GM23248 (cell line): Measurements from ENCODE around the gene HIPK3. TPM values are rescaled to one million over a fixed set of nuclear protein-coding genes. Genes with fewer than 3 reads are reported as not detected.

Experiments
- DNase-seq: peaks from one replicate; pipeline ENCODE4 v3.0.0-alpha.2; 2015
- H2AFZ ChIP-seq: fragments of 200-600 bp; sonication (generic); 2 replicates; pipeline ENCODE4 v1.6.1; 2016; ENCODE audit warnings: antibody characterized with exemption
- H3F3A ChIP-seq: fragments of 200-600 bp; sonication (generic); 2 replicates; pipeline ENCODE4 v1.6.1; 2016; ENCODE audit warnings: mild to moderate bottlenecking, antibody characterized with exemption, mixed run types; ENCODE audit not compliant: insufficient read depth
- H3K27ac ChIP-seq: fragments of 200-600 bp; sonication (generic); 2 replicates; pipeline ENCODE4 v1.5.1; 2016; ENCODE audit warnings: mild to moderate bottlenecking
- H3K27me3 ChIP-seq: fragments of 200-600 bp; sonication (generic); replicated peaks from 2 replicates; pipeline ENCODE4 v1.6.1; 2016; ENCODE audit warnings: mild to moderate bottlenecking; ENCODE audit not compliant: insufficient read depth
- H3K36me3 ChIP-seq: fragments of 200-600 bp; sonication (generic); 2 replicates; pipeline ENCODE4 v1.6.1; 2016; ENCODE audit warnings: low read depth, mild to moderate bottlenecking
- H3K4me1 ChIP-seq: fragments of 200-600 bp; sonication (generic); 2 replicates; pipeline ENCODE4 v1.6.1; 2016; ENCODE audit warnings: mild to moderate bottlenecking; ENCODE audit not compliant: insufficient read depth
- H3K4me2 ChIP-seq: fragments of 200-600 bp; sonication (generic); one replicate; pipeline ENCODE4 v1.6.1; 2016; ENCODE audit warnings: mild to moderate bottlenecking; ENCODE audit not compliant: unreplicated experiment
- H3K4me3 ChIP-seq: fragments of 200-600 bp; sonication (generic); 2 replicates; pipeline ENCODE4 v1.5.1; 2016; ENCODE audit warnings: mild to moderate bottlenecking
- H3K79me2 ChIP-seq: fragments of 200-600 bp; sonication (generic); 2 replicates; pipeline ENCODE4 v1.6.1; 2016; ENCODE audit warnings: mild to moderate bottlenecking; ENCODE audit not compliant: insufficient read depth
- H3K9ac ChIP-seq: fragments of 200-600 bp; sonication (generic); 2 replicates; pipeline ENCODE4 v1.6.1; 2016; ENCODE audit warnings: mild to moderate bottlenecking
- H3K9me2 ChIP-seq: fragments of 200-600 bp; sonication (generic); 2 replicates; pipeline ENCODE4 v1.6.1; 2016; ENCODE audit warnings: mixed run types, mild to moderate bottlenecking, moderate library complexity; ENCODE audit not compliant: insufficient read depth
- H3K9me3 ChIP-seq: fragments of 200-600 bp; sonication (generic); one replicate; pipeline ENCODE4 v1.6.1; 2017; ENCODE audit warnings: low read depth
- H4K20me1 ChIP-seq: fragments of 200-600 bp; sonication (generic); 2 replicates; pipeline ENCODE4 v1.6.0; 2016; ENCODE audit not compliant: insufficient read depth
- EZH2 ChIP-seq: fragments of 200-600 bp; sonication (generic); IDR thresholded peaks from 2 replicates; pipeline ENCODE4 v1.6.1; 2018; ENCODE audit warnings: antibody characterized with exemption, mild to moderate bottlenecking; ENCODE audit not compliant: insufficient read depth, poor library complexity, severe bottlenecking
- EZH2phosphoT487 ChIP-seq: fragments of 200-600 bp; sonication (generic); IDR thresholded peaks from 2 replicates; pipeline ENCODE4 v1.6.1; 2018; ENCODE audit warnings: antibody characterized with exemption, moderate library complexity, mild to moderate bottlenecking, low read depth; ENCODE audit not compliant: insufficient read depth
- WGBS, 2 experiments: methylation state at CpG; one replicate each; pipeline ENCODE4 v1.1.6; 2015 to 2017; ENCODE audit warnings: low lambda C conversion rate in 2 of 2, low coverage in 1 of 2; ENCODE audit errors: missing lambda C conversion rate in 2 of 2; 5-methylcytosine and 5-hydroxymethylcytosine counted together
- in situ Hi-C: fragments of 300-500 bp; cut with MboI; formaldehyde crosslinking; loops from 2 replicates; pipeline ENCODE4 v1.15.0; 2020
- polyA plus RNA-seq: library from polyadenylated mRNA; unstranded; fragments of >200 nt; fragmentation: Nextera tagmentation; extraction: Ambion mirVana; gene quantifications from 2 replicates; pipeline ENCODE4 v1.2.1, GENCODE V29; 2016
- total RNA-seq: library from RNA; depleted of rRNA; stranded (reverse); fragments of >200 nt; shearing (Covaris generic); gene quantifications from 2 replicates; pipeline ENCODE4 v1.2.3, GENCODE V29; 2014

HIPK3 gene
- total and polyA plus RNA-seq, 2 experiments from 2014 or later = 17.8 to 82.9 TPM

DNA sequence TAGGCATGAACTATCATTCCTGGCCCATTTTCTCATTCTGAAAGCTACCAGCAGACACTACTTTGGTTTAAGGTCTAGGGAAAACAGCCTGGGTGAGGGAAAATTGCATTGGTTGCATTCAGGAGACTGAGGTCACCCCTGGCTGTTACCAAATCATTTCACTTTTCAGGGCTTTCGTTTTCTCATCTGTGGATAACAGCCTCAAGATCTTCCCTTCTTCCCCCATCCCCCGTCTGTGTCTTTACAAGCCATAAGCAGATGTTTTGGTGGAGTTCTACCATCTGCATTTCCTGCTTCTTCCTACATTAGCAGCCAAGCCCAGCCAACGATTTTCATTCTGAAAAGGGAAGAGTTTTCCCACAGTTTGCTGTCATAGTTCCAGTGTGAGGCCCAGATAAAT lies 130.4 kb downstream of the HIPK3 start:
- H3F3A ChIP-seq = peaks cover 11% of the 10 kb centered on the region; the same call in 1 of the 2 replicates
- WGBS, 2 experiments = 25 to 31% methylated on average over 3 of the region's 3 CpGs
- no peaks in the 10 kb centered on the region for H3K27me3 ChIP-seq
- H4K20me1 ChIP-seq = no peaks in the 10 kb centered on the region
- no peak overlapping the region for H3K27ac ChIP-seq
- no peak for TF ChIP-seq EZH2
- no peak for TF ChIP-seq EZH2phosphoT487
- no peaks in the 10 kb centered on the region for H3K9me2 ChIP-seq
- no peak overlapping the region for H3K9ac ChIP-seq
- H3K9me3 ChIP-seq = no peaks in the 10 kb centered on the region
- H2AFZ ChIP-seq = no peak overlapping the region
- peaks cover 100% of the 10 kb centered on the region for H3K79me2 ChIP-seq
- peak; percentile 17 for DNase-seq
- H3K4me2 ChIP-seq = no peak overlapping the region
- H3K4me1 ChIP-seq = no peaks in the 10 kb centered on the region
- H3K36me3 ChIP-seq = 0 out of 2 replicates have a peak, but pooled peaks cover 15% of the 10 kb centered on the region
- in situ Hi-C loops = no loop called here
- no peak overlapping the region for H3K4me3 ChIP-seq

DNA sequence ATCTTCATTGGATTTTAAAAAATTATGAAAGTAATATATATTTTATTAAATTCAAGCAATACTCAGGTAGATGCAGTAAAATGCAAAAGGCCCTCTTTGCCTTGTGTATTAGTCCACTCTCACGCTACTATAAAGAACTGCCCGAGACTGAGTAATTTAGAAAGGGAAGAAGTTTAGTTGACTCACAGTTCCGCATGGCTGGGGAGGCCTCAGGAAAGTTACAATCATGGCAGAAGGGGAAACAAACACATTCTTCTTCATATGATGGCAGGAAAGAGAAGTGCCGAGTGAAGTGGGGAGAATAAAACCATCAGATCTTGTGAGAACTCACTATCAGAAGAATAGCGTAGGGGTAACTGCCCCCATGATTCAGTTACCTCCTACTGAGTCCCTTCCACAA lies 130.8 kb downstream of the HIPK3 start:
- Histone ChIP-seq H3K79me2 (peaks cover 100% of the 10 kb centered on the region), H3K4me1 (no peaks in the 10 kb centered on the region), H3K36me3 (0 out of 2 replicates have a peak, but pooled peaks cover 15% of the 10 kb centered on the region), H3K4me2 (no peak overlapping the region), H3K4me3 (no peak overlapping the region), H3K27me3 (no peaks in the 10 kb centered on the region), H4K20me1 (no peaks in the 10 kb centered on the region), H2AFZ (no peak overlapping the region), H3K9ac (no peak overlapping the region), H3F3A (peaks cover 10% of the 10 kb centered on the region; the same call in 1 of the 2 replicates), H3K27ac (no peak overlapping the region), H3K9me3 (no peaks in the 10 kb centered on the region), H3K9me2 (no peaks in the 10 kb centered on the region)
- 91% methylated on average over 5 of the region's 5 CpGs for WGBS, 2 experiments
- DNase-seq = no peak
- in situ Hi-C loops = no loop called here
- TF ChIP-seq EZH2phosphoT487 (no peak), EZH2 (no peak)

DNA sequence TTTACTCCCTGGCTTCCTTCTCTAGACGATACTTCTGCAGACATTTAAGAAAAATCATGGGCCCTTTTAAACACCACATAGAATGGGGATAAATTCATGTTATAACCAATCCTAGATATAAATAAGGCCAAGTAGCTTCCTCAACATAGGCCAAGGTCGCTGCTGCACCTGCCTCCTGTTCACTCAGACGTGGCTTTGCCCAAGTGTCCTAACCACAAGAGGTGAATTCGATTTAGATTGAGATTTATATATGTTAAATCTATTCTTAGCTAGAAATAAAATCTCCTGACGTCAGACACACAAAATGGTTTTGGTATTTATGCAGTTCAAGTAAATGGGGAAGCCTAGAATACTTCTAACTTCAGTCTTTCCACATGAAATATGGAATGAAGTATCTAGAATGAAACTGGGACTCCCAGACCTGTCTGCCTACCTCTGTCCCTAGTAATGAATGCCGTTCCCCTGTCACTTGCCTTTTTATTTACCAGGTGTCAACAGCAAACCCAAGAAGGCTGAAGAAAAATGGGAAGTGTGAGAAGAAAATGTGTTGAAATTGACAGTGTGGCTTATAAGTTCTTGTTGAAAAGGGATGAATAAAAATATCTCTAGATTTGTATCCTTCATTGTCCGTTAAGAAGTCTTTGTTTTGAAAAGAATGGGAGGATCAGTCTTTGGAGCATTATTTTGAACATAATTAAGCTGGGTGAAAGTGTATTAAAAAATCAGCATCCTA lies 131.8 kb downstream of the HIPK3 start:
- Histone ChIP-seq H4K20me1 (no peaks in the 10 kb centered on the region), H3K4me1 (no peaks in the 10 kb centered on the region), H3K4me3 (no peak overlapping the region), H3K9ac (no peak overlapping the region), H3K4me2 (no peak overlapping the region), H2AFZ (no peak overlapping the region), H3K9me2 (no peaks in the 10 kb centered on the region), H3K9me3 (no peaks in the 10 kb centered on the region), H3K27me3 (no peaks in the 10 kb centered on the region), H3K36me3 (0 out of 2 replicates have a peak, but pooled peaks cover 15% of the 10 kb centered on the region), H3K79me2 (peaks cover 100% of the 10 kb centered on the region), H3K27ac (no peak overlapping the region), H3F3A (0 out of 2 replicates have a peak, but pooled peaks cover under 1% of the 10 kb centered on the region)
- DNase-seq = no peak
- no peak for TF ChIP-seq EZH2phosphoT487
- TF ChIP-seq EZH2 = no peak
- 89 to 93% methylated on average over 7 of the region's 7 CpGs for WGBS, 2 experiments
- in situ Hi-C loops = no loop called here

DNA sequence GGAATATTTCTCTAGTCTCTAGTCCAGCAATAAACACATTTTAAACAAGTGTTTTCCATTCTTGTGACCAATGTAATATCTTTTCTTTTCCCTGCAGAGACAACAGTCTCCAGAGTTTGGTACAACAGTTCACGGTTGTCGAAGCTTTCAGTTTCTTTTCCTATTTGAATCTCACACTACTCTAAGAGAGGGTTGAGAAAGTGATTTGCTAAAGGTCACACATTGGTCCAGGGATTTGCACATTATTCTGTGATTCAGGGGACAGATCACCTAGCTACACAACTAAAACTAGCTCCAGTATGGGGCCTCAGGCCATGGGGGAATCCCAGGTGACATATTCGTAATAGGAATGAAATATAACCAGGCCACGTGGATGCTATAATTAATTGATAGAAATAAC lies 132.5 kb downstream of the HIPK3 start:
- Histone ChIP-seq H3K27me3 (no peaks in the 10 kb centered on the region), H4K20me1 (no peaks in the 10 kb centered on the region), H3K9me3 (no peaks in the 10 kb centered on the region), H3K36me3 (0 out of 2 replicates have a peak, but pooled peaks cover 13% of the 10 kb centered on the region), H3K9ac (no peak overlapping the region), H3K4me3 (no peak overlapping the region), H2AFZ (no peak overlapping the region), H3K4me1 (no peaks in the 10 kb centered on the region), H3K27ac (no peak overlapping the region), H3K4me2 (no peak overlapping the region), H3K79me2 (peaks cover 100% of the 10 kb centered on the region), H3F3A (no peaks in the 10 kb centered on the region), H3K9me2 (no peaks in the 10 kb centered on the region)
- in situ Hi-C loops = no loop called here
- no peak for DNase-seq
- TF ChIP-seq EZH2 (no peak), EZH2phosphoT487 (no peak)
- 97 to 99% methylated on average over 4 of the region's 4 CpGs for WGBS, 2 experiments
